ENCODE measurements around the gene PPP6R3. TPM values are rescaled to one million over a fixed set of nuclear protein-coding genes. Genes with fewer than 3 reads are reported as not detected.

Gene PPP6R3
- total RNA-seq, 1 experiment from 2014 or later: 129 TPM

- Histone ChIP-seq H3K4me2 (no peak overlapping the region), H3K9me3 (ENCODE audit: insufficient read depth, low read depth) (no peaks in the 10 kb centered on the region), H3K9me2 (ENCODE audit: insufficient read depth) (no peaks in the 10 kb centered on the region), H3F3A (ENCODE audit: insufficient read depth, low read depth) (no peaks in the 10 kb centered on the region), H3K36me3 (ENCODE audit: low read depth) (peaks cover 4% of the 10 kb centered on the region; the same call in 1 of the 2 replicates), H4K20me1 (ENCODE audit: insufficient read depth) (no peaks in the 10 kb centered on the region), H3K27me3 (ENCODE audit: insufficient read depth, low read depth) (no peaks in the 10 kb centered on the region), H3K4me1 (replicated peaks; ENCODE audit: insufficient read depth) (0 out of 2 replicates have a peak, but pooled peaks cover 7% of the 10 kb centered on the region), H3K27ac (no peak overlapping the region), H2AFZ (no peak overlapping the region), H3K79me2 (ENCODE audit: low read depth) (no peaks in the 10 kb centered on the region), H3K4me3 (no peak overlapping the region)
- BruUV-seq (replicated peaks): no TSS peak
- peak in 1 of 2 experiments; percentile 35 for DNase-seq
- CTCF ChIA-PET: no interaction called here
- TF ChIP-seq CTCF (conservative IDR thresholded peaks at IDR 0.05): no peak
- no peak for TF ChIP-seq EZH2 (IDR thresholded peaks at IDR 0.05; ENCODE audit: low read depth)
- intact Hi-C loops (cut with micrococcal nuclease; ENCODE audit: unreplicated experiment): no loop called here
- POLR2A ChIA-PET (ENCODE audit: unreplicated experiment): interaction anchor here (0.5 to 0.6 kb wide), 2 partner anchors 126 to 394 kb away, joined by 7 to 17 read pairs; no protein-coding TSS in a partner anchor
Observed at GRCh38 chr11:68436985-68437926, 23.3 kb upstream of the PPP6R3 start.

GRCh38 chr11:68437927-68438657 lies 22.5 kb upstream of the PPP6R3 start:
- no peak overlapping the region for H2AFZ ChIP-seq
- H3K4me3 ChIP-seq: no peak overlapping the region
- no peak overlapping the region for H3K4me2 ChIP-seq
- no peak for TF ChIP-seq EZH2 (IDR thresholded peaks at IDR 0.05; ENCODE audit: low read depth)
- no peak for TF ChIP-seq CTCF (conservative IDR thresholded peaks at IDR 0.05)
- 0 out of 2 replicates have a peak, but pooled peaks cover 7% of the 10 kb centered on the region for H3K4me1 ChIP-seq (replicated peaks; ENCODE audit: insufficient read depth)
- H3F3A ChIP-seq (ENCODE audit: insufficient read depth, low read depth): no peaks in the 10 kb centered on the region; the same call in 1 of the 2 replicates
- H3K36me3 ChIP-seq (ENCODE audit: low read depth): peaks cover 4% of the 10 kb centered on the region; the same call in 1 of the 2 replicates
- CTCF ChIA-PET: no interaction called here
- H4K20me1 ChIP-seq (ENCODE audit: insufficient read depth): no peaks in the 10 kb centered on the region
- H3K79me2 ChIP-seq (ENCODE audit: low read depth): no peaks in the 10 kb centered on the region
- intact Hi-C loops (cut with micrococcal nuclease; ENCODE audit: unreplicated experiment): no loop called here
- POLR2A ChIA-PET (ENCODE audit: unreplicated experiment): interaction anchor here (0.6 kb wide), 1 partner anchor 127 kb away, joined by 7 read pairs; no protein-coding TSS in a partner anchor
- no peaks in the 10 kb centered on the region for H3K27me3 ChIP-seq (ENCODE audit: insufficient read depth, low read depth)
- no peaks in the 10 kb centered on the region for H3K9me3 ChIP-seq (ENCODE audit: insufficient read depth, low read depth)
- DNase-seq: no peak
- no peaks in the 10 kb centered on the region for H3K9me2 ChIP-seq (ENCODE audit: insufficient read depth)
- no peak overlapping the region for H3K27ac ChIP-seq
- no TSS peak for BruUV-seq (replicated peaks)

- H3K4me1 ChIP-seq (replicated peaks; ENCODE audit: insufficient read depth): 0 out of 2 replicates have a peak, but pooled peaks cover 7% of the 10 kb centered on the region
Observed at GRCh38 chr11:68438658-68439259, 21.8 kb upstream of the PPP6R3 start.

More at GRCh38 chr11:68438658-68439259, 21.8 kb upstream of the PPP6R3 start:
- H3K36me3 ChIP-seq (ENCODE audit: low read depth): peaks cover 4% of the 10 kb centered on the region; the same call in 1 of the 2 replicates
- H3K27ac ChIP-seq: no peak overlapping the region
- H3K9me3 ChIP-seq (ENCODE audit: insufficient read depth, low read depth): no peaks in the 10 kb centered on the region
- DNase-seq: no peak
- H3K27me3 ChIP-seq (ENCODE audit: insufficient read depth, low read depth): no peaks in the 10 kb centered on the region
- no TSS peak for BruUV-seq (replicated peaks)
- no peak overlapping the region for H3K4me3 ChIP-seq
- no peaks in the 10 kb centered on the region; the same call in 1 of the 2 replicates for H3F3A ChIP-seq (ENCODE audit: insufficient read depth, low read depth)
- H3K79me2 ChIP-seq (ENCODE audit: low read depth): no peaks in the 10 kb centered on the region
- TF ChIP-seq EZH2 (IDR thresholded peaks at IDR 0.05; ENCODE audit: low read depth) (no peak), CTCF (conservative IDR thresholded peaks at IDR 0.05) (no peak)
- CTCF ChIA-PET: no interaction called here
- no peaks in the 10 kb centered on the region for H4K20me1 ChIP-seq (ENCODE audit: insufficient read depth)
- H3K4me2 ChIP-seq: no peak overlapping the region
- H2AFZ ChIP-seq: no peak overlapping the region
- intact Hi-C loops (cut with micrococcal nuclease; ENCODE audit: unreplicated experiment): no loop called here
- H3K9me2 ChIP-seq (ENCODE audit: insufficient read depth): no peaks in the 10 kb centered on the region
- POLR2A ChIA-PET (ENCODE audit: unreplicated experiment): no interaction called here
